Breast epithelium (tissue), 3 donors: ENCODE measurements around the gene ENDOV.

ENCODE experiments used
- CTCF ChIP-seq, 3 donors: fragments of 450-650 bp; IDR thresholded peaks; one replicate each; pipeline ENCODE4 v1.5.1; 2016 to 2017; ENCODE audit warnings: antibody characterized with exemption in 3 of 3, mild to moderate bottlenecking in 3 of 3, moderate library complexity in 3 of 3
- POLR2A ChIP-seq: fragments of 450-650 bp; IDR thresholded peaks from one replicate; pipeline ENCODE4 v1.6.1; 2016; ENCODE audit warnings: antibody characterized with exemption, mild to moderate bottlenecking, moderate library complexity
- POLR2AphosphoS5 ChIP-seq, 3 donors: sonication (generic); formaldehyde crosslinking; IDR thresholded peaks; one replicate each; pipeline ENCODE4 v1.6.1; 2017; ENCODE audit warnings: antibody characterized with exemption in 3 of 3

- TF ChIP-seq POLR2A (no peak), CTCF (IDR thresholded peaks at IDR 0.05) (no peak), POLR2AphosphoS5 (IDR thresholded peaks at IDR 0.05) (no peak)
Measured at GRCh38 chr17:80470603-80471002, 55.6 kb downstream of the ENDOV start.
